GM19324 (cell line): ENCODE data around the gene PRKAR1B.
"Not testable (repeated sequence)": the region's sequence is repeated elsewhere in the genome, so short reads cannot be mapped to it uniquely, and the experiment has no call there.

Source experiments
- ATAC-seq: cut with Tn5 transposase; IDR thresholded peaks from one replicate; pipeline ENCODE4 v1.9.1; 2021; ENCODE audit warnings: mild to moderate bottlenecking, moderate library complexity; ENCODE audit not compliant: unreplicated experiment, low FRiP score

PRKAR1B gene

GRCh38 chr7:672891-673290, 54.2 kb downstream of the PRKAR1B start:
- ATAC-seq, result no peak

- no peak for ATAC-seq
Measured at GRCh38 chr7:671415-672042, 55.6 kb downstream of the PRKAR1B start.

GRCh38 chr7:670501-671390, 56.3 kb downstream of the PRKAR1B start:
- no peak for ATAC-seq

- ATAC-seq, result no peak
Measured at GRCh38 chr7:668958-669357, 58.1 kb downstream of the PRKAR1B start.

- ATAC-seq, result no peak
Measured at GRCh38 chr7:668139-668931, 58.7 kb downstream of the PRKAR1B start.

GRCh38 chr7:666454-667292, 60.4 kb downstream of the PRKAR1B start:
- ATAC-seq, result no peak

- ATAC-seq, result no peak
Measured at GRCh38 chr7:665736-666453, 61.2 kb downstream of the PRKAR1B start.

GRCh38 chr7:664997-665735, 61.9 kb downstream of the PRKAR1B start:
- ATAC-seq, result no peak

- ATAC-seq, result no peak
Measured at GRCh38 chr7:664402-664775, 62.7 kb downstream of the PRKAR1B start.

GRCh38 chr7:662576-662975, 64.5 kb downstream of the PRKAR1B start:
- ATAC-seq, result no peak

- ATAC-seq, result no peak
Measured at GRCh38 chr7:659996-660395, 67.1 kb downstream of the PRKAR1B start.

- ATAC-seq, result no peak
Measured at GRCh38 chr7:659306-659847, 67.7 kb downstream of the PRKAR1B start.

GRCh38 chr7:657565-658119, 69.4 kb downstream of the PRKAR1B start:
- no peak for ATAC-seq

GRCh38 chr7:657010-657409, 70.1 kb downstream of the PRKAR1B start:
- not testable (repeated sequence) for ATAC-seq

GRCh38 chr7:655758-656157, 71.3 kb downstream of the PRKAR1B start:
- ATAC-seq, result no peak

GRCh38 chr7:653829-654764, 73.0 kb downstream of the PRKAR1B start:
- no peak for ATAC-seq

- ATAC-seq, result no peak
Measured at GRCh38 chr7:652881-653280, 74.2 kb downstream of the PRKAR1B start.
